ENCODE data around the gene TRIO. TPM values are rescaled to one million over a fixed set of nuclear protein-coding genes. Genes with fewer than 3 reads are reported as not detected.

TRIO gene
- total and polyA plus RNA-seq, 2 of the 8 experiments (the other 6 are each of a cell fraction or from before 2014, with no cell fraction given): 35.1 to 69.1 TPM

- Histone ChIP-seq H4K5ac (ENCODE audit: insufficient read length, low read depth, low read length) (no peak overlapping the region), H3K9me3 (ENCODE audit: insufficient read depth in 2 of 2, low read depth in 1 of 2, low read length in 1 of 2) (no peaks in the 10 kb centered on the region), H3K27me3 (replicated peaks in 1 of 4; ENCODE audit: control insufficient read depth in 3 of 4, extremely low read depth in 1 of 4, insufficient read depth in 3 of 4, low read length in 3 of 4) (no peaks in the 10 kb centered on the region), H2AK5ac (ENCODE audit: low read depth, low read length) (no peak overlapping the region), H3K23me2 (ENCODE audit: low read depth, low read length) (no peaks in the 10 kb centered on the region; the same call in 1 of the 2 replicates), H3K14ac (ENCODE audit: insufficient read length) (no peak overlapping the region), H2BK120ac (replicated peaks; ENCODE audit: low read depth, low read length) (no peak overlapping the region), H4K8ac (ENCODE audit: extremely low read depth, insufficient read depth, low read length) (no peak overlapping the region), H3K56ac (replicated peaks; ENCODE audit: insufficient read length, low read depth, low read length) (no peak overlapping the region), H3K4ac (replicated peaks; ENCODE audit: insufficient read length, low read depth, low read length) (no peak overlapping the region), H2BK20ac (ENCODE audit: low read length) (no peak overlapping the region), H3K79me1 (ENCODE audit: low read depth, low read length) (peaks cover 11% of the 10 kb centered on the region), H3K79me2 (ENCODE audit: control insufficient read depth in 1 of 2, insufficient read depth in 2 of 2, low read length in 2 of 2) (peaks cover 28 to 100% of the 10 kb centered on the region in 2 experiments), H3K36me3 (ENCODE audit: control insufficient read depth in 2 of 4, insufficient read depth in 4 of 4, low read length in 3 of 4) (no peaks in the 10 kb centered on the region), H3K4me3 (ENCODE audit: extremely low read depth in 1 of 4, insufficient read depth in 2 of 4, low read depth in 3 of 4, low read length in 4 of 4) (no peak overlapping the region), H3K23ac (ENCODE audit: insufficient read length) (no peak overlapping the region), H2BK5ac (ENCODE audit: low read depth, low read length) (no peak overlapping the region), H4K20me1 (replicated peaks in 1 of 2; ENCODE audit: control insufficient read depth in 1 of 2, insufficient read depth in 2 of 2, low read length in 2 of 2) (peaks cover 23 to 33% of the 10 kb centered on the region in 2 experiments), H3K27ac (ENCODE audit: low read depth, low read length) (no peak overlapping the region), H3K18ac (ENCODE audit: extremely low read depth, low read length) (no peak overlapping the region), H3K4me1 (replicated peaks in 1 of 4; ENCODE audit: control insufficient read depth in 3 of 4, insufficient read depth in 4 of 4, low read length in 3 of 4) (peaks cover 5 to 25% (median 17%) of the 10 kb centered on the region in 4 experiments; a peak in 6 of 7 replicates), H3K9ac (replicated peaks in 1 of 4; ENCODE audit: extremely low read depth in 1 of 4, low read depth in 3 of 4, low read length in 3 of 4) (no peak overlapping the region), H2AFZ (ENCODE audit: low read length) (no peak overlapping the region), H2BK12ac (ENCODE audit: low read depth, low read length) (no peak overlapping the region), H4K91ac (replicated peaks; ENCODE audit: insufficient read length, low read length) (no peak overlapping the region), H2BK15ac (ENCODE audit: low read length) (no peak overlapping the region), H3K4me2 (ENCODE audit: insufficient read depth in 1 of 2, low read depth in 2 of 2, low read length in 2 of 2) (no peak overlapping the region)
- DNase-seq (ENCODE audit: low read depth in 1 of 2, low spot score in 2 of 2) (no peak), FAIRE-seq (no peak)
- WGBS, 2 experiments (ENCODE audit: extremely low coverage in 1 of 2, insufficient coverage in 1 of 2, insufficient read length in 1 of 2, insufficient replicate concordance in 2 of 2, low coverage in 1 of 2, low lambda C conversion rate in 2 of 2, missing lambda C conversion rate in 1 of 2): 91% methylated on average over 3 of the region's 3 CpGs; no CpG with 5 or more reads in 1 of the 2 experiments
- POLR2A ChIA-PET (ENCODE audit: partially characterized antibody): no interaction called here
- CTCF ChIA-PET (ENCODE audit: partially characterized antibody): interaction anchor here (0.8 to 1.2 kb wide), 2 partner anchors 32 to 44 kb away, joined by 3 read pairs; no protein-coding TSS in a partner anchor
- TF ChIP-seq FOSL1 (IDR thresholded peaks at IDR 0.05; ENCODE audit: insufficient read depth, low read depth, low read length): no peak
- TF ChIP-seq EP300 (IDR thresholded peaks at IDR 0.05; ENCODE audit: borderline replicate concordance in 1 of 2, low read depth in 2 of 2, low read length in 2 of 2): no peak
- no peak for TF ChIP-seq KDM5A (IDR thresholded peaks at IDR 0.05; ENCODE audit: low read length)
- no peak for TF ChIP-seq SP4 (IDR thresholded peaks at IDR 0.05; ENCODE audit: low read length)
- no peak for TF ChIP-seq MAFK (IDR thresholded peaks at IDR 0.05; ENCODE audit: low read depth, low read length)
- TF ChIP-seq E2F6 (IDR thresholded peaks at IDR 0.05): no peak
- no peak for TF ChIP-seq CTBP2 (IDR thresholded peaks at IDR 0.05; ENCODE audit: borderline replicate concordance, insufficient read depth, insufficient read length, low read length)
- TF ChIP-seq NANOG (IDR thresholded peaks at IDR 0.05; ENCODE audit: insufficient read depth, low read depth, low read length, poor library complexity, severe bottlenecking): no peak
- no peak for TF ChIP-seq CTCF (IDR thresholded peaks at IDR 0.05; ENCODE audit: control extremely low read depth in 1 of 3, insufficient read depth in 1 of 3, low read depth in 1 of 3, low read length in 3 of 3)
- TF ChIP-seq SAP30 (IDR thresholded peaks at IDR 0.05; ENCODE audit: insufficient read depth, insufficient replicate concordance, low read length): no peak
Measured at GRCh38 chr5:14157493-14157782, 14.3 kb downstream of the TRIO start.
